ENCODE measurements around the gene IL15RA.

DNA sequence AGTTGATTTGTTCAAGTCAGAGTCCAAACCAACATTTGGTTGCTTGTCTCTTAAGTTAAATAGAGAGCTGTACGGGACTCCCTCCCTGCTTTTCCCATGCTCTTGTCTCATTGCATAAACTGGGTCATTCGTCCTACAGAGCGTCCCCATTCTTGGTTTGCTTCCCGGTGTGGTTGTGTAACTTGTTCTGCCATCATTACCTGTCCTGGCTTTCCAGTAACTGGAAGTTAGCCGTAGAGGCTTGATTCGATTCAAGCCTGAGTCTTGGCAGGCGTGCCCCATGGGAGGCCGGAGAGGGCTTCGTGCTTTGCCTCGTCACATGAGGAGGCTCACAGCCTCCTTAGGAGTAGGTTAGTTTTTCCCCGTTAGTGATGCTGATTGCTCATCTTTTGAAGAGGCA is 47.1 kb downstream of the IL15RA start:
- no peak for TF ChIP-seq CTCF (conservative IDR thresholded peaks at IDR 0.05)
- no peak for TF ChIP-seq ZFX (IDR thresholded peaks at IDR 0.05)
